H9 (cell line): Measurements from ENCODE around the gene NPAS3. TPM values are rescaled to one million over a fixed set of nuclear protein-coding genes. Genes with fewer than 3 reads are reported as not detected.

ENCODE experiments used
- DNase-seq: peaks from one replicate; pipeline ENCODE4 v3.0.0-alpha.2; 2017
- H2AFZ ChIP-seq: one replicate; pipeline ENCODE4 v1.6.1; 2013; ENCODE audit warnings: mild to moderate bottlenecking, low read length, control low read depth, moderate library complexity
- H2AK5ac ChIP-seq: 2 replicates; pipeline ENCODE4 v1.6.1; 2013; ENCODE audit warnings: low read length, control low read depth, mixed read lengths; ENCODE audit not compliant: insufficient read length
- H2BK120ac ChIP-seq: one replicate; pipeline ENCODE4 v1.6.1; 2013; ENCODE audit warnings: low read depth, mild to moderate bottlenecking, low read length, control low read depth, inconsistent platforms; ENCODE audit not compliant: poor library complexity, severe bottlenecking
- H2BK12ac ChIP-seq: 2 replicates; pipeline ENCODE4 v1.6.1; 2013; ENCODE audit warnings: low read length, control low read depth, mixed read lengths, low read depth; ENCODE audit not compliant: insufficient read length
- H2BK15ac ChIP-seq: 2 replicates; pipeline ENCODE4 v1.6.1; 2013; ENCODE audit warnings: low read depth, low read length, control low read depth
- H2BK20ac ChIP-seq: one replicate; pipeline ENCODE4 v1.6.1; 2013; ENCODE audit warnings: low read depth, mild to moderate bottlenecking, low read length, control low read depth, inconsistent platforms; ENCODE audit not compliant: poor library complexity, severe bottlenecking
- H2BK5ac ChIP-seq: 2 replicates; pipeline ENCODE4 v1.6.1; 2013; ENCODE audit warnings: low read length, control low read depth, mixed read lengths; ENCODE audit not compliant: insufficient read length
- H3K14ac ChIP-seq: 2 replicates; pipeline ENCODE4 v1.6.1; 2013; ENCODE audit warnings: low read length, control low read depth; ENCODE audit not compliant: insufficient read depth
- H3K18ac ChIP-seq: 2 replicates; pipeline ENCODE4 v1.6.1; 2013; ENCODE audit warnings: low read depth, mild to moderate bottlenecking, mixed read lengths, low read length, control low read depth; ENCODE audit not compliant: insufficient read length
- H3K23ac ChIP-seq: 2 replicates; pipeline ENCODE4 v1.6.1; 2013; ENCODE audit warnings: low read length, control low read depth, mixed read lengths, low read depth; ENCODE audit not compliant: insufficient read length
- H3K23me2 ChIP-seq: 2 replicates; pipeline ENCODE4 v1.6.1; 2013; ENCODE audit warnings: low read depth, mild to moderate bottlenecking, mixed read lengths, low read length, control low read depth; ENCODE audit not compliant: insufficient read length, poor library complexity, severe bottlenecking
- H3K27ac ChIP-seq: 2 replicates; pipeline ENCODE4 v1.5.1; 2013; ENCODE audit warnings: low read length, control low read depth, mixed read lengths, low read depth; ENCODE audit not compliant: insufficient read length
- H3K27me3 ChIP-seq: 2 replicates; pipeline ENCODE4 v1.6.1; 2013; ENCODE audit warnings: low read length, control low read depth, inconsistent platforms; ENCODE audit not compliant: insufficient read depth
- H3K4ac ChIP-seq: 2 replicates; pipeline ENCODE4 v1.6.1; 2013; ENCODE audit warnings: low read depth, mild to moderate bottlenecking, control low read depth, inconsistent platforms, low read length, moderate library complexity
- H3K4me1 ChIP-seq: 2 replicates; pipeline ENCODE4 v1.6.1; 2013; ENCODE audit warnings: low read length, control low read depth, inconsistent platforms; ENCODE audit not compliant: insufficient read depth
- H3K4me2 ChIP-seq: 2 replicates; pipeline ENCODE4 v1.6.1; 2013; ENCODE audit warnings: low read length, control low read depth, mixed read lengths; ENCODE audit not compliant: insufficient read length, insufficient read depth
- H3K56ac ChIP-seq: 2 replicates; pipeline ENCODE4 v1.6.1; 2013; ENCODE audit warnings: low read depth, mild to moderate bottlenecking, mixed read lengths, low read length, control low read depth; ENCODE audit not compliant: insufficient read length
- H3K79me1 ChIP-seq: 2 replicates; pipeline ENCODE4 v1.6.1; 2013; ENCODE audit warnings: low read depth, mild to moderate bottlenecking, moderate library complexity, low read length, control low read depth, inconsistent platforms; ENCODE audit not compliant: insufficient read depth, poor library complexity, severe bottlenecking
- H3K79me2 ChIP-seq: 2 replicates; pipeline ENCODE4 v1.6.1; 2013; ENCODE audit warnings: low read length, control low read depth, inconsistent platforms; ENCODE audit not compliant: insufficient read depth
- H3K9ac ChIP-seq: 2 replicates; pipeline ENCODE4 v1.6.1; 2013; ENCODE audit warnings: low read length, control low read depth, mixed read lengths; ENCODE audit not compliant: insufficient read length; ENCODE audit errors: extremely low read depth
- H3K9me3 ChIP-seq: one replicate; pipeline ENCODE4 v1.6.1; 2013; ENCODE audit warnings: low read depth, low read length, inconsistent platforms; ENCODE audit not compliant: control insufficient read depth
- H3T11ph ChIP-seq: one replicate; pipeline ENCODE4 v1.6.1; 2013; ENCODE audit warnings: mild to moderate bottlenecking, low read length, control low read depth, inconsistent platforms
- H4K20me1 ChIP-seq: one replicate; pipeline ENCODE4 v1.6.1; 2013; ENCODE audit not compliant: control insufficient read depth, insufficient read length, insufficient read depth
- H4K5ac ChIP-seq: 2 replicates; pipeline ENCODE4 v1.6.1; 2013; ENCODE audit warnings: low read depth, mild to moderate bottlenecking, mixed read lengths, low read length, control low read depth; ENCODE audit not compliant: insufficient read length
- H4K8ac ChIP-seq: replicated peaks from 2 replicates; pipeline ENCODE4 v1.6.1; 2013; ENCODE audit warnings: low read length, control low read depth, mixed read lengths, low read depth; ENCODE audit not compliant: insufficient read length
- H4K91ac ChIP-seq: 2 replicates; pipeline ENCODE4 v1.6.1; 2013; ENCODE audit warnings: low read depth, mild to moderate bottlenecking, moderate library complexity, mixed read lengths, low read length, control low read depth; ENCODE audit not compliant: insufficient read length
- H3K27ac Mint-ChIP-seq, 3 experiments: 2 replicates in 2 of 3; 3 replicates in 1 of 3; pipeline ENCODE4 v1.8.0; 2020 to 2021; ENCODE audit warnings: mixed read lengths in 3 of 3, mild to moderate bottlenecking in 1 of 3, moderate library complexity in 1 of 3
- H3K27me3 Mint-ChIP-seq: 2 replicates; pipeline ENCODE4 v1.8.0; 2021; ENCODE audit warnings: low read depth, mild to moderate bottlenecking, moderate library complexity, mixed read lengths
- H3K36me3 Mint-ChIP-seq, 3 experiments: 2 replicates in 2 of 3; 3 replicates in 1 of 3; pipeline ENCODE4 v1.8.0; 2020 to 2021; ENCODE audit warnings: low read depth in 3 of 3, mixed read lengths in 3 of 3; ENCODE audit not compliant: insufficient read depth in 1 of 3
- H3K4me1 Mint-ChIP-seq, 2 experiments: 2 replicates each; pipeline ENCODE4 v1.8.0; 2020; ENCODE audit warnings: mixed read lengths in 2 of 2
- H3K4me3 Mint-ChIP-seq, 2 experiments: 2 replicates in 1 of 2; 3 replicates in 1 of 2; pipeline ENCODE4 v1.8.0; 2020 to 2021; ENCODE audit warnings: mild to moderate bottlenecking in 2 of 2, mixed read lengths in 2 of 2, moderate library complexity in 1 of 2
- H3K9me3 Mint-ChIP-seq, 2 experiments: 2 replicates in 1 of 2; 3 replicates in 1 of 2; pipeline ENCODE4 v1.8.0; 2020; ENCODE audit warnings: mild to moderate bottlenecking in 2 of 2, mixed read lengths in 2 of 2, moderate library complexity in 1 of 2
- WGBS: extraction: QIAGEN DNeasy Blood & Tissue Kit; methylation state at CpG from one replicate; pipeline ENCODE4 v1.1.7; 2013; ENCODE audit warnings: missing lambda C conversion rate, low lambda C conversion rate, mixed read lengths; ENCODE audit not compliant: insufficient read length; ENCODE audit errors: extremely low coverage; 5-methylcytosine and 5-hydroxymethylcytosine counted together
- total RNA-seq: library from RNA; stranded (reverse); gene quantifications from 2 replicates; pipeline ENCODE4 v1.2.1, GENCODE V29; 2021
- TF ChIP-seq, protein P1 (sequence below): fragments of 200-600 bp; sonication (generic); conservative IDR thresholded peaks from 3 replicates; pipeline ENCODE4 v1.8.0; 2021; ENCODE audit warnings: antibody characterized with exemption, mild to moderate bottlenecking

NPAS3 gene
- total RNA-seq, 1 experiment from 2014 or later: 0.17 TPM

DNA sequence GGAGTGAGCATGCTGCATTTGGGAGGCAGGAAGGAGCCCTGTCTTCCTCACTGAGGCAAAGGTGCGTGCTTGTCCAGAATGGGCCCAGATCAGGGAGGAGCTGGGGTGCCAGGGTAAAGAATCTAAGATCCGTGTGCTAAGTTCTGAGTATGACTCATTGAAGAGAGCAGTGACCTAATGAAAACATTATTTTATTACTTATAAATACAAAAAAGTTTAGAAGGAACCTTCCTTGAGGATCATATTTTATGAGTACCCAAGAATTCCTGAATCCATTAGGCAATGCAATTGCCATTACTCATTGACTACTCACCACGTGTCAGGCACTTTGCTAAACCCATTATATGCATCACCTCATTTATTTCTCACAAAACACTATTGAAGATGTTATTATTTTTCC, 747.5 kb downstream of the NPAS3 start:
- Histone ChIP-seq H3K27me3 (no peaks in the 10 kb centered on the region), H3K79me2 (no peaks in the 10 kb centered on the region), H2BK20ac (no peak overlapping the region), H2BK12ac (no peak overlapping the region), H3K79me1 (no peaks in the 10 kb centered on the region), H3K18ac (no peak overlapping the region), H3K4me1 (no peaks in the 10 kb centered on the region), H3K4ac (no peak overlapping the region), H4K20me1 (no peaks in the 10 kb centered on the region), H3T11ph (no peak overlapping the region), H3K23me2 (no peaks in the 10 kb centered on the region), H4K5ac (no peak overlapping the region), H3K27ac (no peak overlapping the region), H3K56ac (no peak overlapping the region), H4K91ac (no peak overlapping the region), H2AFZ (no peak overlapping the region), H2BK120ac (no peak overlapping the region), H3K14ac (no peak overlapping the region), H2BK5ac (no peak overlapping the region), H2AK5ac (no peak overlapping the region), H3K9me3 (no peaks in the 10 kb centered on the region), H3K9ac (no peak overlapping the region), H2BK15ac (no peak overlapping the region), H3K4me2 (no peak overlapping the region), H4K8ac (no peak overlapping the region), H3K23ac (no peak overlapping the region)
- no CpG with 5 or more reads among the region's 3 CpGs for WGBS
- H3K4me1 Mint-ChIP-seq: peaks cover 2 to 5% of the 10 kb centered on the region in 2 experiments
- no peak overlapping the region for H3K4me3 Mint-ChIP-seq
- no peaks in the 10 kb centered on the region for H3K9me3 Mint-ChIP-seq
- H3K27me3 Mint-ChIP-seq: no peaks in the 10 kb centered on the region
- H3K27ac Mint-ChIP-seq: no peak overlapping the region; a peak in 1 of 7 replicates
- TF ChIP-seq, protein P1, sequence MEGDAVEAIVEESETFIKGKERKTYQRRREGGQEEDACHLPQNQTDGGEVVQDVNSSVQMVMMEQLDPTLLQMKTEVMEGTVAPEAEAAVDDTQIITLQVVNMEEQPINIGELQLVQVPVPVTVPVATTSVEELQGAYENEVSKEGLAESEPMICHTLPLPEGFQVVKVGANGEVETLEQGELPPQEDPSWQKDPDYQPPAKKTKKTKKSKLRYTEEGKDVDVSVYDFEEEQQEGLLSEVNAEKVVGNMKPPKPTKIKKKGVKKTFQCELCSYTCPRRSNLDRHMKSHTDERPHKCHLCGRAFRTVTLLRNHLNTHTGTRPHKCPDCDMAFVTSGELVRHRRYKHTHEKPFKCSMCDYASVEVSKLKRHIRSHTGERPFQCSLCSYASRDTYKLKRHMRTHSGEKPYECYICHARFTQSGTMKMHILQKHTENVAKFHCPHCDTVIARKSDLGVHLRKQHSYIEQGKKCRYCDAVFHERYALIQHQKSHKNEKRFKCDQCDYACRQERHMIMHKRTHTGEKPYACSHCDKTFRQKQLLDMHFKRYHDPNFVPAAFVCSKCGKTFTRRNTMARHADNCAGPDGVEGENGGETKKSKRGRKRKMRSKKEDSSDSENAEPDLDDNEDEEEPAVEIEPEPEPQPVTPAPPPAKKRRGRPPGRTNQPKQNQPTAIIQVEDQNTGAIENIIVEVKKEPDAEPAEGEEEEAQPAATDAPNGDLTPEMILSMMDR: no peak
- DNase-seq: no peak
- H3K36me3 Mint-ChIP-seq: no peaks in the 10 kb centered on the region
